ENCODE measurements around the gene NCOA5.

The NCOA5 gene

GRCh38 chr20:46017272-46017671, 72.5 kb downstream of the NCOA5 start:
- DNase-seq (ENCODE audit: low read depth) = no peak

GRCh38 chr20:46014517-46015396, 75.0 kb downstream of the NCOA5 start:
- no peak for DNase-seq (ENCODE audit: low read depth)

GRCh38 chr20:46013829-46014516, 75.8 kb downstream of the NCOA5 start:
- DNase-seq (ENCODE audit: low read depth) = peak; percentile 37

- DNase-seq (ENCODE audit: low read depth) = no peak
Measured at GRCh38 chr20:46013322-46013828, 76.4 kb downstream of the NCOA5 start.

GRCh38 chr20:46012921-46013320, 76.8 kb downstream of the NCOA5 start:
- no peak for DNase-seq (ENCODE audit: low read depth)

GRCh38 chr20:46011631-46012482, 77.9 kb downstream of the NCOA5 start:
- DNase-seq (ENCODE audit: low read depth) = no peak
